ENCODE measurements around the gene SLC17A9.

Gene SLC17A9

GRCh38 chr20:62941792-62942191, 10.7 kb upstream of the SLC17A9 start:
- no peak for TF ChIP-seq CTCF (conservative IDR thresholded peaks at IDR 0.05; ENCODE audit: low read depth, low read length)
- no peak for DNase-seq (ENCODE audit: low read depth)

GRCh38 chr20:62942456-62942855, 10.1 kb upstream of the SLC17A9 start:
- no peak for TF ChIP-seq CTCF (conservative IDR thresholded peaks at IDR 0.05; ENCODE audit: low read depth, low read length)
- DNase-seq (ENCODE audit: low read depth), result no peak
- no peak overlapping the region for H3K4me3 ChIP-seq (ENCODE audit: low read depth, low read length)

More at GRCh38 chr20:62941792-62942191, 10.7 kb upstream of the SLC17A9 start:
- H3K4me3 ChIP-seq (ENCODE audit: low read depth, low read length), result no peak overlapping the region

GRCh38 chr20:62943396-62943795, 9.1 kb upstream of the SLC17A9 start:
- TF ChIP-seq CTCF (conservative IDR thresholded peaks at IDR 0.05; ENCODE audit: low read depth, low read length), result no peak
- H3K4me3 ChIP-seq (ENCODE audit: low read depth, low read length), result no peak overlapping the region
- no peak for DNase-seq (ENCODE audit: low read depth)

- no peak overlapping the region for H3K4me3 ChIP-seq (ENCODE audit: low read depth, low read length)
- no peak for TF ChIP-seq CTCF (conservative IDR thresholded peaks at IDR 0.05; ENCODE audit: low read depth, low read length)
- DNase-seq (ENCODE audit: low read depth), result no peak
Observed at GRCh38 chr20:62944184-62944583, 8.3 kb upstream of the SLC17A9 start.

- no peak overlapping the region for H3K4me3 ChIP-seq (ENCODE audit: low read depth, low read length)
- TF ChIP-seq CTCF (conservative IDR thresholded peaks at IDR 0.05; ENCODE audit: low read depth, low read length), result no peak
- DNase-seq (ENCODE audit: low read depth), result no peak
Observed at GRCh38 chr20:62944746-62945145, 7.8 kb upstream of the SLC17A9 start.

GRCh38 chr20:62945771-62946339, 6.7 kb upstream of the SLC17A9 start:
- TF ChIP-seq CTCF (conservative IDR thresholded peaks at IDR 0.05; ENCODE audit: low read depth, low read length), result no peak
- DNase-seq (ENCODE audit: low read depth), result no peak
- no peak overlapping the region for H3K4me3 ChIP-seq (ENCODE audit: low read depth, low read length)

GRCh38 chr20:62946918-62947317, 5.6 kb upstream of the SLC17A9 start:
- no peak overlapping the region for H3K4me3 ChIP-seq (ENCODE audit: low read depth, low read length)
- TF ChIP-seq CTCF (conservative IDR thresholded peaks at IDR 0.05; ENCODE audit: low read depth, low read length), result no peak
- no peak for DNase-seq (ENCODE audit: low read depth)

Measured in choroid plexus epithelial cell (primary cell).